Measurements from ENCODE around the gene PHLDA2. TPM values are rescaled to one million over a fixed set of nuclear protein-coding genes. Genes with fewer than 3 reads are reported as not detected.

Gene PHLDA2
- total RNA-seq, 2 donors from 2014 or later, result 3.4 to 12.3 TPM

DNA sequence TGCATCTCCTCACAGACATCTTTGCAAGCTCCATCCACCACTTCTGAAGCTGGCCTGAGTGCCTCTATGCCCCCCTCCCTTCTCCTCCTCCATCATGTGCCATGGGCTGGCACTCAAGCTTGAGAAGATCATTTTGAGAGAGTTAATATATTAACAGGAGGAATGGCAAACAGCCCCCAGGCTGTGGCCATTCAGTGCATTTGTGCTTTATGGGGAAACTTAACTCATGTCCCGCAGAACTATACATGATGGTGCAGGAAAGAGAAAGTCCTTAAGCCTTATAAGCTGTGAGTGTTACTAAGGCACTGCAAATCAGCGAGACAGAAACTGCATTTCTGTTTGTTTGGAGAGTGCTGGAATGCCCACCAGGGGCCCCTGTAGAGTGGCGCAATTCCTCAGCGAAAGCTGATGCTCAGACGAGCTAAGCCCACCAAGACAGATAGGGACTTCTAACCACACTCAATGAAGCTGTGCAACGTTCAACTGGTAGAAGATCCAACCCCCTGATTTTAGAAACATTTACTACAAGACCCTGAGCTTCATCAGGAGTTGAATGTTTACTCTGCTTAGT is 26.8 kb upstream of the PHLDA2 start:
- no peak for ATAC-seq (replicated peaks in 1 of 2)
- DNase-seq, result no peak
- no peaks in the 10 kb centered on the region for H3K27me3 Mint-ChIP-seq (ENCODE audit: low read depth)
- H3K4me1 Mint-ChIP-seq (ENCODE audit: low read depth), result peaks cover 31% of the 10 kb centered on the region
- peaks cover 22 to 55% of the 10 kb centered on the region in 2 donors for H3K36me3 Mint-ChIP-seq (ENCODE audit: insufficient read depth in 2 of 2)
- H3K27ac Mint-ChIP-seq, result no peak overlapping the region
- H3K9me3 Mint-ChIP-seq, result no peaks in the 10 kb centered on the region
- H3K4me3 Mint-ChIP-seq, result no peak overlapping the region

DNA sequence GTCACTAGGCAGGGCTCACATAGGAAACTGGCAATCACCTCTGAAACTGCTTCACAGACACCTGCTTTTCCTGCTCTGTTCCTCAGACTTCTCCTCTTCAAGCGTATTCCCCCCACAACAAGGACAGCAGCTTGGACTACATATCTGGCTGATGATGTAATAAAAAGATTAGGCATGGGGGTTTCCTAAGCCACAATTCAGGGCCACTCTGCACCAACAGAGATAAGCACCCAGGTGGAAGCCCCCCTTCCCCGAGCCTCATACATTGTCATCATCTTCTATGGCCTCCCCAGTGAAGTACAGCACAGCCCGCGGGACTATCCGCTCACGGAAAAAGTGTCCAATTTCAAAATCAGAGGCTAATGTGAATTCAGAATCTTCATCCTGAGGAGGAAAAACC is 25.0 kb upstream of the PHLDA2 start:
- no peak overlapping the region for H3K4me3 Mint-ChIP-seq
- peaks cover 21 to 57% of the 10 kb centered on the region in 2 donors for H3K36me3 Mint-ChIP-seq (ENCODE audit: insufficient read depth in 2 of 2)
- no peak for ATAC-seq (replicated peaks in 1 of 2)
- DNase-seq, result no peak
- no peaks in the 10 kb centered on the region for H3K27me3 Mint-ChIP-seq (ENCODE audit: low read depth)
- H3K27ac Mint-ChIP-seq, result peak overlapping the region; percentile 67
- H3K4me1 Mint-ChIP-seq (ENCODE audit: low read depth), result peaks cover 44% of the 10 kb centered on the region
- H3K9me3 Mint-ChIP-seq, result no peaks in the 10 kb centered on the region

DNA sequence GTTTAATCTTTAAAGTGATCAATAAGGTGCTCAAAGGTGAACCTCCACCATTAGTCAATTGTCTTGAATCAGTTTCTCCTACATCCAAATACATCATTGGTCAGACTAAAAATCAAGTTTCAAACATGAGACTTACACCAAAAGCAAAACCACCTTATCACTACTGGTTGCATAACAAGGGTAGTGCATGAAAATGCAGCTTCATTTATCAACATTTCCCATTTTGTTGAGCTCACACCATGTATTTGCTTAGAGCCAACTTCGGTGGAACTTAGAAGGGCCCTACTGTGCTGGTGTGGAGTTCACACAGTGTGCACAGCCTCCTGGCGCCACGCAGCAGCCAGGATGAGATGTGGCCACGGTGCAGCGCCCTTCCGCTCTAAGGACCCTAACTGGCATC is 23.1 kb upstream of the PHLDA2 start:
- H3K4me1 Mint-ChIP-seq (ENCODE audit: low read depth), result peaks cover 64% of the 10 kb centered on the region
- no peaks in the 10 kb centered on the region for H3K27me3 Mint-ChIP-seq (ENCODE audit: low read depth)
- ATAC-seq (replicated peaks in 1 of 2), result peak in 1 of 2 donors; percentile 7
- no peaks in the 10 kb centered on the region for H3K9me3 Mint-ChIP-seq
- no peak for DNase-seq
- no peak overlapping the region for H3K4me3 Mint-ChIP-seq
- peaks cover 20 to 58% of the 10 kb centered on the region in 2 donors for H3K36me3 Mint-ChIP-seq (ENCODE audit: insufficient read depth in 2 of 2)
- H3K27ac Mint-ChIP-seq, result no peak overlapping the region

DNA sequence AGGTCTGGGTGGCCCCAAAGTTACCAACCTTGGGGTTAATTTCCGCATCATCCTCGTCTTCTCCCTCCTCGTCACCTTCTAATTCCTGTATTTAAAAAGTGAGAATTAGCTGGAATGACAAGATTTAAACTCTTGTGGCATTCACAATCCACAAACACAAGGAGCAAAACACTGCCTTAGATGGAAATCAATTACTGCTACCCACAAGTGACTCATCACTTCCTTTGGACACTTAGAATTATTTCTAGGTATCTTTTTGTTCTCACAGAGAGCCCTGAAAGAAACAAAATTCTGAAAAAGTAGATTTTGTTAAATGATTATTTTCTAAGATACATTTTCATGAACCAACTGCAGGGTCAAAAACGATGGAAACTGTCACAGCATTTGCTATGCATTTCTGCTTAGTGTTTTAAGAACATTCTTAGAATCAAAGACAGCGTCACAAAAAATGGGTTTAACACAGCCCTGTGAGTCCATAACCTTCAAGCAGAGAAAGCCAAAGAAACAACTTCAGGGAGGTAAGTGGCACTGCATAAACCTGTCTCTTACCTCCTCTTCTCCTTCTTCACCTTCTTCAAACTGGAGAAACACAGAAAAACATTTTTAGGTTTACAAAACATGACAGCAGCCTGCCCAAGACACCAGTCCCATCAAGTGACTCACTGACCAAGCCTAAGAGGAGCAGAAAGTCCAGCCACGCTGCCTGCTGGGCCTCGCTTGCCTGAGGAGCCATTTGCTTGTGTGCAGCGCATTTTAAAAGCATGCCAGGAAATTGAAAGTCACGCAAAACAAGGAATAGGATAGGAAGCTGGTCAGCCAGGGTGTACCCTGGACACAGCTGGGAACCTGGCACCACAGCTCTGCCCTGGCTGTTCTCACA is 22.3 kb upstream of the PHLDA2 start:
- Mint-ChIP-seq H3K36me3 (ENCODE audit: insufficient read depth in 2 of 2) (peaks cover 18 to 50% of the 10 kb centered on the region in 2 donors), H3K4me3 (no peak overlapping the region), H3K9me3 (no peaks in the 10 kb centered on the region), H3K4me1 (ENCODE audit: low read depth) (peaks cover 72% of the 10 kb centered on the region), H3K27ac (peak overlapping the region; percentile 81), H3K27me3 (ENCODE audit: low read depth) (no peaks in the 10 kb centered on the region)
- ATAC-seq (replicated peaks in 1 of 2) (no peak), DNase-seq (no peak)

DNA sequence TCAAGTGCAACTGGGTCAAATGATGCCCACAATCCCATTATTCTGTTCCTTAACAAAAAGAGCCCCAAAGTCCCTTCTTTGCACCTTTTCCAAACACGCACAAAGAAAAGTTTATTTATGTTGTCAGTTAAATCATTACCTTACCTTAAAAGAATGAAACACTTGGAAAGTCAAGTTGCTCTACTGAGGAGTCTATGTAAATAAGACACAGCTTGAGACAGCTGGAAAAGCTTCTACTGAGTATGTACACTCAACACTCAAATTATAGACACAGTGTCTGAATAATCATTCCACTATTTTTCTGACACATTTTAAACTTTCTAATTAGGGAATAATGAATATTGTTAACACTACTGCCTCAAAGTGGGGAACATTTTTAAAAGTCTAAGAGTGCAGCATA is 21.6 kb upstream of the PHLDA2 start:
- DNase-seq, result no peak
- no peak for ATAC-seq (replicated peaks in 1 of 2)
- H3K4me1 Mint-ChIP-seq (ENCODE audit: low read depth), result peaks cover 79% of the 10 kb centered on the region
- H3K27me3 Mint-ChIP-seq (ENCODE audit: low read depth), result no peaks in the 10 kb centered on the region
- H3K9me3 Mint-ChIP-seq, result no peaks in the 10 kb centered on the region
- H3K36me3 Mint-ChIP-seq (ENCODE audit: insufficient read depth in 2 of 2), result peaks cover 16 to 53% of the 10 kb centered on the region in 2 donors
- H3K27ac Mint-ChIP-seq, result no peak overlapping the region
- no peak overlapping the region for H3K4me3 Mint-ChIP-seq

DNA sequence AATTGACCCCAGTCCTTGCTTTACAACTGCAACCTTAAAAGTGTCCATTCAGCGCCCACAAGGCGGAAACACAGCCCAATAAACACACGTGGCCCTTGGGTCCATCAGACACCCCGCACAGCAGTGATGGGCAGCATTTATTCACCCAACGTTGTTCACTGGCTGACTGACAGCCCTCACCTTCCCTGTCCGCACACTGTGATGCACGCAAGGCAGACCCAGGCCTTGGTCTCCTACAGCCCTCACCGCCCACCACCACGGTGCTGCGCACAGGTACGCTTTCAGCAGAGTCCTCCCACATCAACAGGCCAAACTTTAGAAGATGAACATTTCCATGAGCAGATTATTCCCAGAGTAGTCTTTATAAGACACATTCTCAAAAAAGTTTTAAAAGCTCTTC is 20.7 kb upstream of the PHLDA2 start:
- H3K9me3 Mint-ChIP-seq, result no peaks in the 10 kb centered on the region

DNA sequence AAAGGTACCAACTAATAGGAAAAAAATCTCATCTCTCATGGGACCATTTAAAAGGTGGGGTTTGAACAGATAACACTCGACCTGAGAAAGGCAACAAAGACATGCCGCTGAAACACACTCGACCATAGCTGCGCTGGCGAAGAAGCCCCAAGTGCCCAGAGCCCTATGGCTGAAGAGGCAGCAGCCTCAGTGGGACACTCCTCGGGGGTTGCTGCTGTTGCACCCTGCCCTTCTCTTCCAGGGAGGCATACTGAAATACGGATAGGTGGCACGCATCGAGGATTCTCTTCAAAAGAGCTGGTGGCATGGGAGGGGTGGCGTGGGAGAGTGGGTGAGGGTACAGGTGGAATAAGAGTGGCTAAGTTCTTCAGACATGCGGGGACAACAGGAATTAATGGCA is 18.5 kb upstream of the PHLDA2 start:
- Mint-ChIP-seq H3K27me3 (ENCODE audit: low read depth) (no peaks in the 10 kb centered on the region), H3K4me1 (ENCODE audit: low read depth) (peaks cover 87% of the 10 kb centered on the region), H3K36me3 (ENCODE audit: insufficient read depth in 2 of 2) (peaks cover 8 to 48% of the 10 kb centered on the region in 2 donors), H3K4me3 (no peak overlapping the region), H3K9me3 (no peaks in the 10 kb centered on the region), H3K27ac (no peak overlapping the region)
- ATAC-seq (replicated peaks in 1 of 2), result no peak
- no peak for DNase-seq

More for the DNA sequence above, 20.7 kb upstream of the PHLDA2 start:
- no peak for DNase-seq
- no peak overlapping the region for H3K4me3 Mint-ChIP-seq
- H3K36me3 Mint-ChIP-seq (ENCODE audit: insufficient read depth in 2 of 2), result peaks cover 14 to 53% of the 10 kb centered on the region in 2 donors
- peak overlapping the region; percentile 35 for H3K27ac Mint-ChIP-seq
- no peaks in the 10 kb centered on the region for H3K27me3 Mint-ChIP-seq (ENCODE audit: low read depth)
- ATAC-seq (replicated peaks in 1 of 2), result no peak
- H3K4me1 Mint-ChIP-seq (ENCODE audit: low read depth), result peaks cover 88% of the 10 kb centered on the region

DNA sequence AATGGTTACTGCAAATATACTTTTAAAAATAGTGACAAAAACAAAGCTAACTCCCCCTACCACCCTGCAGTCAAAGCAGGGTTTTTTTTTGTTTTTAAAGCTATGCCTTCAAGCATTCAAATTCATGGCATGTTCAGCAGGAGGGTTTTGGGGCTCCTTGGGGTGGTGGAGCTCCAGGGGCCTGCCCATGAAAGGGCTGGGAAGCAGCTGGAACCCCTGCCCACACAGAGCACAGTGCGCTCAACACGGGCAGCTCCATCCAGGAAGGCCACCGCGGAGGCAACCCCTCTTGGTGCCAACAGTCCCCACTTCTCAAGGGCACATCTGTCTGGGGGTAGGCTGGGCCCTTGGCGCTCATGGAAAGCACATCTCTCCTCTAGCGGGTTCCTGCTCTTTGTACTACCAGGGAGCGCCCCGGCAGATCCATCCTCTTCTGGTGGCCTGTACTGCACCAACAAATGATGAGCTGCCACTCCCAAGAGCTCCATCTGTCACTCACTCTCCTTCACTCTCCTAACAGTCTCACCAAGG is 16.6 kb upstream of the PHLDA2 start:
- H3K27ac Mint-ChIP-seq, result peak overlapping the region; percentile 58
- H3K36me3 Mint-ChIP-seq (ENCODE audit: insufficient read depth in 2 of 2), result peaks cover 4 to 34% of the 10 kb centered on the region in 2 donors
- ATAC-seq (replicated peaks in 1 of 2) (no peak), DNase-seq (no peak)
- H3K9me3 Mint-ChIP-seq, result no peaks in the 10 kb centered on the region
- peaks cover 71% of the 10 kb centered on the region for H3K4me1 Mint-ChIP-seq (ENCODE audit: low read depth)
- H3K27me3 Mint-ChIP-seq (ENCODE audit: low read depth), result no peaks in the 10 kb centered on the region
- H3K4me3 Mint-ChIP-seq, result peak overlapping the region; percentile 1 to 37

DNA sequence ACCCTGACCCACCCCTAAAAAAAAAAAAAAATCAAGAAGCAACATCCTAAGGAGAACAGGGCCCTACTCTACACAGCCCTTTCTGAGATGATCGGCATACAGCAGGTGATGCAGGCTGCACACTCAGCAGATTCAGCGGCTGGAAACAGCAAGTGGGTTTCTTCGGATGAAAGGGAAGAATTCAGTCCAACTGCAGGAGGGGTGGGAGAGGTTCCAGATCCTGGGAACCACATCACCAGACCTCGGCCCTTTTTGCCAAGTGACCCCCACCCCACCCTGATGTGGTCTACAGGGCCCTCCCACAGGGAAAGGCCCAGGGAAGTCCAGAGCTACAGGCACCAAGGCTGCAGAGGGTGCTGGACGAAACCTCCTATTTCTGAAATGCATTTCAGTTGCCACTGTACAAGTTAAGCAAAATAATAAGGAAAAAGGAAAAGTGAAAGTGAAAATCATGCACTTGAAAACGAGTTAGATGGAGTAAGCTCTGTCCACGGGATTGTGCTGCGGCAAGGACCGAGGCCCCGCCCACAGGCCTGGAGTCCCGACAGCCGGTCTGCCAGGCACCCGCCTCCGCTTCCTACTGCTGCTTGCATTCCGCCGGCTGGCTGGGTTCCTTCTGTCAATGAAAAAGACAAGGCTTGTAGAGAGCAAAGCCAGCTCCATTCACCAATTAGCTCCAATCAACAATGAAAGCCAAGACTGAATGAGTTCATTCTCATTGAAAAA is 16.0 kb upstream of the PHLDA2 start:
- Mint-ChIP-seq H3K4me3 (peak overlapping the region in 1 of 2 donors; percentile 37), H3K9me3 (no peaks in the 10 kb centered on the region), H3K27ac (peak overlapping the region; percentile 58), H3K36me3 (ENCODE audit: insufficient read depth in 2 of 2) (peaks cover 3 to 28% of the 10 kb centered on the region in 2 donors), H3K27me3 (ENCODE audit: low read depth) (no peaks in the 10 kb centered on the region), H3K4me1 (ENCODE audit: low read depth) (peaks cover 68% of the 10 kb centered on the region)
- ATAC-seq (replicated peaks in 1 of 2) (peak in 1 of 2 donors; percentile 18), DNase-seq (peak; percentile 50 to 54)

DNA sequence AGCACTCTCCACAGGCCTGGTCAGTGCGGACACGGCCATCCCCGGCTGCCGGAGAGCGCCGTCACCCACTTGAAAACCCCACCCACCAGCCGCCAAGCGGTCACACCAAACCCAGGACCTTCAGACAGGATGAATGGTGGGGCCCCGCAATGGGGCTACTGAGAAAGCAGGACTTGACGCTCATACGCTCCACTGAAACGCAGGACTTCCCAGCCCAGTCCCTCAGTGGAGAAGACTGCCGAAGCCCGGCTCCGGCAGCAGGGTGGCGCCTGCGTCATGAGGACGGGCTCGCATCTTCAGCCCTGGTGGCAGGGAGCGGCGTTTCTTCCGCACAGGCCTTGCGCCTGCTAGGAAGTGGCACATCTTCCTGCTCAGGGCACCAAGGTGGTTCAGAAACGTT is 15.3 kb upstream of the PHLDA2 start:
- no peak for ATAC-seq (replicated peaks in 1 of 2)
- H3K9me3 Mint-ChIP-seq, result peaks cover 2 to 3% of the 10 kb centered on the region in 2 donors
- peaks cover 62% of the 10 kb centered on the region for H3K4me1 Mint-ChIP-seq (ENCODE audit: low read depth)
- peak overlapping the region; percentile 38 for H3K27ac Mint-ChIP-seq
- H3K36me3 Mint-ChIP-seq (ENCODE audit: insufficient read depth in 2 of 2), result peaks cover 5 to 29% of the 10 kb centered on the region in 2 donors
- no peaks in the 10 kb centered on the region for H3K27me3 Mint-ChIP-seq (ENCODE audit: low read depth)
- DNase-seq, result no peak
- no peak overlapping the region for H3K4me3 Mint-ChIP-seq

DNA sequence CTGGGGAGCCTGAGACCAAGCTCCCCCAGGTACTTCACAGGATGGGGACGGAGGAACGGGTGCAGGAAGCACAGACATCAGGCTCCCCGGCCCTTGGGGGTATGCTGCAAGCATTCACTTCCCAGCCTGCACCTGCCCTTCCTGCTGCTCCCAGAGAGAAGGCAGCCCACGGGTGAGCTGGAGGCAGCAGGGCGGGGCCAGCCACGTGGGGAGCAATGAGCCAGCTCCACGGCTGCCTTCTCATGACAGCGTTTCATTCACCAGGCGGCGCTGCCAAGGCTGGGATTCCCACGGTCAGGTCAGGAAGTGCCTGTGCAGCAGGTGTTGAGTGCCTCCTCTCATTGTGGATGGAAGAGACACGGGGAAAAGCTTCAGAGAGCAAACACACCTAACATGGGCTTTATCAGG is 14.5 kb upstream of the PHLDA2 start:
- H3K4me1 Mint-ChIP-seq (ENCODE audit: low read depth), result peaks cover 54% of the 10 kb centered on the region
- peaks cover 3 to 7% of the 10 kb centered on the region in 2 donors for H3K9me3 Mint-ChIP-seq
- DNase-seq, result no peak
- no peak overlapping the region for H3K4me3 Mint-ChIP-seq
- H3K36me3 Mint-ChIP-seq (ENCODE audit: insufficient read depth in 2 of 2), result peaks cover 10 to 33% of the 10 kb centered on the region in 2 donors
- peak in 1 of 2 donors; percentile 0 for ATAC-seq (replicated peaks in 1 of 2)
- H3K27ac Mint-ChIP-seq, result no peak overlapping the region
- H3K27me3 Mint-ChIP-seq (ENCODE audit: low read depth), result no peaks in the 10 kb centered on the region

DNA sequence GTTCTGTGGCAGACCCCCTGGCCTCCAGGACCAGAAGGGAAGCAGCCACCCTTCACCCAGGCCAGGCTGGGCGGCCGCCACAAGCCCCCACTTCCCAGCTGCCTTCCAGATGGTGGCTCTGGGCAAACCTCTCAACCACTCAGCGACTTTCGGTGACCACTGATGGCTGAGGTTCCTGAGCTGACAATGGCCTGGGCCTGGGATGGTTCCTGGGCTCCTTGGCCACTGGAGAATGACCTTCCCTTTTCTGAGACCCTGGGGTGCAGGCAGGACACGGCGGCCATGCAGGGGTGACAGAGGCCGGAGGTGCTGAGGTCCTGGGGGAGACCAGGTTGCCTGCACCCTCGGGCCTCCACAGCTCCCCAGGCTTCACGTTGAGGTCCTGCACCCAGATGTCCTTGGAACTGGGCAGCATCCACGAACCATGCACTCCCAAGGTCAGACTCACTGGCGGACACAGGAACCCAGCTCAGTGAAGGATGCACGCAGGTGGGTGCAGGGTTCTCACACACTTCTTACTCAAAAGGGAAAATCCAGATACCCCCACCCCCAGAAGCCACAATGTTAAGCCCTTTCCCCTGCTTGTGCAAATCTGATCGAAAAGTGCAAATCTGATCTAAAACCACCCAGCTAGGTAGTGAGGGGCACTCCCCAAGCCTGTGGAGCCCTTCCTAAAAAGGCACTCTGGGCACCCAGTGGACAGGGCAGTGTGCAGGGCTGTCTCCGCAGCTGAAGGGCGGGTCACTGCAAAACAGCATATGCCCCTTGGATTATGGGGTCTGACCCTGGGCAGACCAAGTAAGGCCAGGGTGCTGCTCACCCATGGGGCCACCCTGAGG is 13.9 kb upstream of the PHLDA2 start:
- Mint-ChIP-seq H3K27ac (no peak overlapping the region), H3K27me3 (ENCODE audit: low read depth) (no peaks in the 10 kb centered on the region), H3K4me1 (ENCODE audit: low read depth) (peaks cover 47% of the 10 kb centered on the region), H3K4me3 (no peak overlapping the region), H3K9me3 (peaks cover 9 to 13% of the 10 kb centered on the region in 2 donors), H3K36me3 (ENCODE audit: insufficient read depth in 2 of 2) (peaks cover 17 to 37% of the 10 kb centered on the region in 2 donors)
- DNase-seq (no peak), ATAC-seq (replicated peaks in 1 of 2) (no peak)

Data from activated T-cell treated with anti-CD3 and anti-CD28 coated beads, Interleukin-2, amount 50 U/mL, for 72 hours (primary cell).